ENCODE data around the gene LGI2.

DNA sequence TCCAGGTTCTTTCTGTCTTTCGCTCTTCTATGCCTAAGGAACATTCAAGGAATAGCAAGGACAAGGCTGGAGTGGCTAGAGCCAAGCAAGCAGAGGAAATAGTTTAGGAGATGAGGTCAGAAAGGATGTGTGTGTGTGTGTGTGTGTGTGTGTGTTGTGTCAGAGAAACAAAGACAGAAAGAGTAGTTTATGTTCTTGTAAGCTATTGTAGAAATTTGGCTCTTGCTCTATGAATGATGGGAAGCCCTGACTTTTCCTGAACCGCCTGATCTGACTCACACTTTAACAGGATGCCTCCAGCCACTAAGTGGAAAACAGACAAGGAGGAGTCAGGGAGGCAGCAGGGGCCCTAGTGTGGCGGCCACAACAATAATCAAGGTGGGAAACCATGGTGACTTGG lies 39.7 kb downstream of the LGI2 start:
- TF ChIP-seq, protein P1, sequence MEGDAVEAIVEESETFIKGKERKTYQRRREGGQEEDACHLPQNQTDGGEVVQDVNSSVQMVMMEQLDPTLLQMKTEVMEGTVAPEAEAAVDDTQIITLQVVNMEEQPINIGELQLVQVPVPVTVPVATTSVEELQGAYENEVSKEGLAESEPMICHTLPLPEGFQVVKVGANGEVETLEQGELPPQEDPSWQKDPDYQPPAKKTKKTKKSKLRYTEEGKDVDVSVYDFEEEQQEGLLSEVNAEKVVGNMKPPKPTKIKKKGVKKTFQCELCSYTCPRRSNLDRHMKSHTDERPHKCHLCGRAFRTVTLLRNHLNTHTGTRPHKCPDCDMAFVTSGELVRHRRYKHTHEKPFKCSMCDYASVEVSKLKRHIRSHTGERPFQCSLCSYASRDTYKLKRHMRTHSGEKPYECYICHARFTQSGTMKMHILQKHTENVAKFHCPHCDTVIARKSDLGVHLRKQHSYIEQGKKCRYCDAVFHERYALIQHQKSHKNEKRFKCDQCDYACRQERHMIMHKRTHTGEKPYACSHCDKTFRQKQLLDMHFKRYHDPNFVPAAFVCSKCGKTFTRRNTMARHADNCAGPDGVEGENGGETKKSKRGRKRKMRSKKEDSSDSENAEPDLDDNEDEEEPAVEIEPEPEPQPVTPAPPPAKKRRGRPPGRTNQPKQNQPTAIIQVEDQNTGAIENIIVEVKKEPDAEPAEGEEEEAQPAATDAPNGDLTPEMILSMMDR (IDR thresholded peaks at IDR 0.05): no peak
- TF ChIP-seq POLR2AphosphoS5 (IDR thresholded peaks at IDR 0.05): no peak

All from prostate gland (tissue), 2 donors.